Erythroblast (primary cell): ENCODE measurements around the gene DNAJB6.
"Not testable (repeated sequence)": the region's sequence is repeated elsewhere in the genome, so short reads cannot be mapped to it uniquely, and the experiment has no call there.

Experiments used
- DNase-seq, 2 experiments: peaks; one replicate each; lab custom pipeline; 2025; lab: John Stamatoyannopoulos, UW
- GATA1 ChIP-seq: IDR thresholded peaks from 2 replicates; pipeline ENCODE4 v1.6.1; 2011; ENCODE audit warnings: low read depth, mild to moderate bottlenecking, control low read depth, low read length, moderate library complexity
- POLR2A ChIP-seq: IDR thresholded peaks from 2 replicates; pipeline ENCODE4 v1.6.1; 2011; ENCODE audit warnings: mild to moderate bottlenecking, low read length

DNAJB6 gene

DNA sequence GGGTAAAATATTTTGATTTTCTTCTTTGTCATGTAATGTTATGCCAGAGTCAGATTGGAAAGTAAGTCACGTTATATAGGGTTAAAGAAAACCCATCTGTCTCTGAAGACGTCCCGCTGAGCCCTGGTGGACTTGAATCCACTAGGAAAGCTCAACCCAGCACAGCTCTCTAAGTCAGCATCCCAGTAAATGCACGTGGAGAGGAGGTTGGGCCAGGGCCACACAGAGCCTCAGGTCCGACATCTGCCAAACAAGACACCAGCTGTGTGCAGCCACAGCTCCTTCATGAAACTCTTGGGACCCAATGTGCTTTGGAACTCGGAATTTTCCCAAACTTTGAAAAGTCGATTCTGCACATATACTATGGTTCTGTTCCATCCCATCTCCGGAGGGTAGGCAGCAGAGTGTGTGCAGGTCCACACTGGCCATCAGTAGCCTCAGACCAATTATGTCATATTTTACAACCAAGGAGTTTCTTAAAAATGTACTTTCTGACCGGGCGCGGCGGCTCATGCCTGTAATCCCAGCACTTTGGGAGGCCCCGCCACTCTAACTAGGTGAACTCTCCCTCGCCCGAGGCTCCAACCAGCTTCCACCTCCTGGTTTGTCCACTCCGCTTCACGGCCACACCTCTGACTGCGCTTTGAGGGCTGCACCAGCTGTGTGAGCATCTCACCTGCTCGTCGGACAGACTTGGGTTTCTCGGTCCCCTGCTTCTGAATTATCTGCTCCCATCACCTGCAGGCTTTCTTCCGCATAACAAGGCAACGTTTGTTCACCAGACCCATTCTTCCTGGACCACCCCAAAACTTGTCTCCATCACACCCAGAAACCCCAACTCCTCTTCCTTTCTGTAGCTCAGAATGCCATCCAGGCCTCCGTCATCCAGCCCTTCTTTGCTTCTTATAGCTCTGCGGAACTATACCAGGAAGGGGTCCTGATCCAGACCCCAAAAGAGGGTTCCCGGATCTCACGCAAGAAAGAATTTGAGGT, 29.7 kb upstream of the DNAJB6 start:
- DNase-seq: no peak
- TF ChIP-seq GATA1 (no peak), POLR2A (no peak)

DNA sequence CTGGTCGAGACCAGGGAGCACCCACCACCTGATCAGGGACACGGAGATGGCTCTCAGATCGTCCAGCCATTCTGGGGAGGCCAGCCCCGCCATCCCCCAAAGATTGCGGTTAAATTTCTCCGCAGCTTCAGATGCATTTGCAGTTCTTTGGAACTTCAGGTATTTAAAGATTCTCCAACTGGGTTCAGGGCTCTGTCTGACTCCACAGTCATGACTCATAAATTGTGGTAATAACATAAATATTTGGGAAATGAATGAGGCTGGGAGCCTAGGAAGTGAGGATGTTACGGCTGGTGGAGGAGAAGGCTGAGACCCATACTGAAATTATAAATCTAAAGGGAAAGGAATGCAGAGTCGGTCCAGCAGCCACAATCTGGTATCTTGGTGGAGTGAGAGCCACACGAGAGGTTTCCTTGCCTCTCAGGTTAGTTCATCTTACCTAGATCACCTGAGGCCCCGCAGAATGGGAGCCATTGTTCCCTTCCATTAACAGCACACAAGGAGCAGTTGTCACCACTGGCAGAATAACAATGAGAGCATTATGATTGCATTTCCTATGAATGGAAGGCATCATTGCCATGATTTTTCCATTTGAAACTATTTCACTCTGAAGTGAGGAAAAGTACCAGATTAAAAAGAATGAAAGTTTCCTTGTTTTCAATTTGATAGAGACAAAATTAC, 26.7 kb upstream of the DNAJB6 start:
- no peak for DNase-seq
- TF ChIP-seq GATA1 (no peak), POLR2A (no peak)

DNA sequence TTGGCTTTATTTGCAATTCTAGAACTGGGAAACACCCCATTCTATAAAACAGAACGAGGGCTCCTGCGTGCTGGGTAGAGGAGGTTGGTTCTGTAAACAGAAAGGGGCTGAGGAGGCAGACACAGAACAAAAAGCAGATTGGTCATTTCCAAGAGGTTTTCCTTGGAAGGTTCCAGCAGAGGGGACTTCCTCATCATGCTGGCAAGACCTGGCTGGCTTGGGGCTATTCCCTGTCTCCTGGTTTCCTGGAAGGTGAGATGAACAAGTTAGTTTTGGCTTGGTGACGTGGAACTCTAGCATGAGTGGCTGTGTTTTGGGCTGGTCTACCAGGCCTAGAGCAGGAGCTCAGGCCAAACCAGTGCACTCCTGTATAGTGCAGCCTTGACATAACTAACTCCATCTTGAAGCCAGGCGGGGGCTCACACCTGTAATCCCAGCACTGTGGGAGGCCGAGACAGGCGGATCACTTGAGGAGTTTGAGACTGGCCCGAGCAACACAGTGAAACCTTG, 26.1 kb upstream of the DNAJB6 start:
- TF ChIP-seq GATA1: no peak
- no peak for TF ChIP-seq POLR2A
- no peak for DNase-seq

DNA sequence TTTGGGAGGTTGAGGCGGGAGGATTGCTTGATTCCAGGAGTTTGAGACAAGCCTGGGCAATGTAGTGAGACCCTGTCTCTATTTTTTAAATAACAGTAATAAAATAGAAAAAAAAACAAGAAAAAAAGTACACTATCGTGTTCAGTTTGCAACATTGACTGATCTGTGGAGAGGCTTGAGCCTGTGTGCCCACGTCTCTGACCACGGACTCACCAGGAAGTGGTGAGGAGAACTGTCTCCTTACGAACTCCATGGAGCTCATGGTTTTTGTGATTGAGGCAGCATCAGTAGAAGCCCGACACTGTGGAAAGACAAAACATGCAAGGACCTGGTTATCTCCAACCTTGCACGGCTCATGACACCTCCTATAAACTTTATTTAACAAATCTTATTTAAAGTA, 23.9 kb upstream of the DNAJB6 start:
- TF ChIP-seq POLR2A (no peak), GATA1 (no peak)
- DNase-seq: no peak

DNA sequence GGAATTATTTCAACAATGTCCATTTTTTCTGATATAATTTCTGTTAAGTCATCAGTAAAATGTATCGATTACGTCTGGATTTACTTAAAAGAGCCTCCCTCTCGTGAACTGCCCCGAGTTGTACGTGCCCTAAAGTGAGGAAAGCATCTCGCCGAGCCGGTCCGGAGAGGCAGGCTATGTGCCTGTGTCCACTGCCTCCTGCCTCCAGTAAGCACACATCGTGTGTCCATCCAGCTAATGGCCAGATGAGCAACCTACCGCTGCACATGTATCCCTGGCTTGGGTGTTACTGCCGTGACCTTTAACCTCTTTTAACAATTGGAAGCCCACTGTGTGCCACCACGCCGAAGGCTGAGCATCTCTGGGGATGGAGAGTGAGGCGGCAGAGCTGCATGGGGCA, 23.2 kb upstream of the DNAJB6 start:
- no peak for DNase-seq
- no peak for TF ChIP-seq GATA1
- no peak for TF ChIP-seq POLR2A

DNA sequence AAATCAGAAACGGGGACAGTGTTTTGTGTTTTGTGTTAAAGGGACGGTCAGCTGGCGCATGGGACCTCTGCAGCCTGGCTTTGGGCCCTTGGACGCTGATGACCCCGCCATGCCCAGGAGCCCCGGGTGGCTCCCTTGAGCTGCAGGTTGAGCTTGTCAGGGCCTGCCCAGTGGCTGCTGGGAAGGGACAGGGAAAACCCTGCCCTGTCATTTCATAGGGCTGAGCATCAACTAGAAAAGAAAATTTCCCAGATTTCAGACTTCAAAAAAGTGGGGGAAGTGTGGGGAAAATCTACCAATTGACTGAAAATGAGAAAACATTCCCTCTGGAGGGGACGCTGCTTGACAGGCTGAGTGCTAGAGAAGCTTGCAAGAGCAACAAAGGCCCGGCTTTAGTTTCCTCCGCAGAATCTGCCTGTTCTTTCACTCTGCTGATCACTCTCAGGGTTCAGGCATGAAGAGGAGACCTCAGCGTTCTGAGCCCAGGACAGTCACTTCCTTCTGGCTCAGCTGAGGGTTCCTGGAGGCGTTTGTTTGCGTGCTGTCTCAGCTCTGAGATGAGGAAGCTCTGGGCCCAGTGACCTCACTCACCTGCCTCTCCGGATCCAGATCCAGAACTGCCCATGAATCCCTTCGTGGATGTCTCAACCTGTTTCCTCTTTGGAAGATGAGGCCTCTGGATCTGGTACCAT, 18.6 kb upstream of the DNAJB6 start:
- no peak for DNase-seq
- TF ChIP-seq POLR2A (no peak), GATA1 (no peak)

DNA sequence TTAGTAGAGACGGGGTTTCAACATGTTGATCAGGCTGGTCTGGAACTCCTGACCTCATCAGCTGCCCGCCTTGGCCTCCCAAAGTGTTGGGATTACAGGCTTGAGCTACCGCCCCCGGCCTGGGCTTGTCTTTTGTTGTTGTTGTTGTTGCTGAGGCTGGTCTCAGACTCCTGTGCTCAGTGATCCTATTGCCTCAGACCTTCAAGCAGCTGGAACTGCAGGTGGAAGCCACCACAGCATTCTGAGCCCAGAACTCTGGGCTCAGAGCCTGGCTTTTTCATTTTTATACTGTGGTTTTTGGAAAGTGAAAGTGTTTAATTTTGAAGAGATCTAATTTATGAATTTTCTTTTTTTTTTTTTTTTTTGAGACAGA, 16.2 kb upstream of the DNAJB6 start:
- no peak for DNase-seq
- TF ChIP-seq POLR2A (no peak), GATA1 (no peak)

DNA sequence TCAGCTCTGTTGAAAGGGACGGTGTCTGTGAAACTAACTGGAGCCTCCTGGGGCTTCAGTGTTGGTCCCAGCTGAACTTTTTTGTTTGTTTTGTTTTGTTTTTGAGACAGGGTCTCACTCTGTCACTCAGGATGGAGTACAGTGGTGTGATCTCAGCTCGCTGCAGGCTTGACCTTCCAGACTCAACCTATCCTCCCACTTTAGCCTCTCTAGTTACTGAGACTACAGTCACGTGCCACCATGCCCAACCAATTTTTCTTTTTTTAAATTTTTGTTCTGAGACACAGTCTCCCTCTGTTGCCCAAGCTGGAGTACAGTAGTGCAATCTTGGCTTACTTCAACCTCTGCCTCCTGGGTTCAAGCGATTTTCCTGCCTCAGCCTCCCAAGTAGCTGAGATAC, 13.4 kb upstream of the DNAJB6 start:
- TF ChIP-seq POLR2A (no peak), GATA1 (no peak)
- DNase-seq: no peak

DNA sequence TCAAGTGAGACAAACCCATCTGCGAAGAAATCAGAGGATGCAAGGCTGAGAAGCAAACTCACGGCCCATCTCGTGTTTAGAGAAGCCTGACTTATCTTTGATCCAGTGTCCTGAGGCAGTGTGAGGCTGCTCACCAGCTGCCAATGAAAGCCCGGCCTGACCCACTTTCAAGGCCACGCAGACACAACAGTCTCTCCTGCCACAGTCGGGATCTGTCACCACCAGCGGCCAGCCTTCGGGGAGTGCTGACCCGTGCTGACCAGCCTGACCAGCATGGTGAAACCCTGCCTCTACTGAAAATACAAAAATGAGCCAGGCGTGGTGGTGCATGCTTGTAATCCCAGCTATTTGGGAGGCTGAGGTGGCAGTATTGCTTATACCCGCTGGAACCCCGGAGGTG, 7.4 kb upstream of the DNAJB6 start:
- DNase-seq: no peak
- TF ChIP-seq GATA1 (no peak), POLR2A (no peak)

DNA sequence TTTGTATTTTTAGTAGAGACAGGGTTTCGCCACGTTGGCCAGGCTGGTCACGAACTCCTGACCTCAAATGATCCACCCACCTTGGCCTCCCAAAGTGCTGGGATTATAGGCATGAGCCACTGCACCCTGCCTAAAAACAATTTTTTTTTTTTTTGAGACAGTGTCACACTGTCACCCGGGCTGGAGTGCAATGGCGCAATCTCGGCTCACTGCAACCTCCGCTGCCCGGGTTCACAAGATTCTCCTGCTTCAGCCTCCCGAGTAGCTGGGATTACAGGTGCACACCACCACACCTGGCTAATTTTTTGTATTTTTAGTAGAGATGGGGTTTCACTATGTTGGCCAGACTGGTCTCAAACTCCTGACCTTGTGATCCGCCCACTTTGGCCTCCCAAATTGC, 6.2 kb upstream of the DNAJB6 start:
- DNase-seq: not testable (repeated sequence)

DNA sequence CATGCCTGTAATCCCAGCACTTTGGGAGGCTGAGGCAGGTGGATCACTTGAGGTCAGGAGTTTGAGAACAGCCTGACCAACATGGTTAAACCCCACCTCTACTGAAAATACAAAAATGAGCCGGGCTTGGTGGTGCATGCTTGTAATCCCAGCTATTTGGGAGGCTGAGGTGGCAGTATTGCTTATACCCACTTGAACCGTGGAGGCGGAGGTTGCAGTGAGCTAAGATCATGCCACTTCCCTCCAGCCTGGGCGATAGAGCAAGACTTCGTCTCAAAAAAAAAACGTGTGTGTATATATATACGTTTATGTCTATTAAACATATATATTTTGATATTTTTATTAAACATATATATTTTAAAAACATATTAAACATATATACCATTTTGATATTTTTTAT, 5.8 kb upstream of the DNAJB6 start:
- DNase-seq: not testable (repeated sequence)

DNA sequence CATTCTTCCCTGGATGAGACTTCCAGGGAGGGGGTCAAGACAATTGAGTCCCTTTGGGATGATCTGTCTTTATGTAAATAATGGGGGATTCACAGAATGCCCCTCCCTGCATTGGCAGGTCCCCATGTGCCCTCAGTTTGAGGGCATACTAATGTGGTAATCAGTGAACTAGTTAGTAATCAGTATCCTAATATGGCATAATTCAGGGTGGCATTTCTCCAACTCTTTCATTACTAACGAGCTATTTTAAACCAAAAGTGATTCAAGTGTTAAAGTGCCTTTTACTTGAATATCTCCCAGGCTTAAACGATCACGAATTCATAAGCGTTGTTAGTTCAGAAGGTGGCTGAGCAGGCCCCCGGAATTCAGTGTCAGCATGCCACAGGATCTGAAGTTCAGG, 1.6 kb upstream of the DNAJB6 start:
- DNase-seq: no peak
- TF ChIP-seq GATA1 (no peak), POLR2A (no peak)

DNA sequence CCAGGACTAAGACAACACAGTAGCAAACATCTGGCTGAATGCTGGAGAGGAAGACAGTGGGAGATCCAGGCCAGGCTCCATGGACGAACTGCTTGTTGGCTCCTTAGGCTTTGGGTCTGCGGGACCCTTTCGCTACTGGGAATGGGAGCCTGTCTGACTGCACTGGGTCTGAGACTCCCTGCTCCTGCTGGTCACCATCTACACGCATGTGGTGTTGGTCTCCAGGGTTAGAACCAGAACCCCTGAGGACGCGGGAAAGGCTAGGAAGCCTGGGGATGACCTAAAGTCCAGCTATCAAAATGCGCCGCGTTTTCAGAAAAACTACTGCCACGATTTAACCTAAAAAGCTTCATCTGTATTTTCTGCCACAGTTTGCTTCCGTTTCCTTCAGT, 817 bp upstream of the DNAJB6 start:
- TF ChIP-seq GATA1 (no peak), POLR2A (no peak)
- no peak for DNase-seq

DNA sequence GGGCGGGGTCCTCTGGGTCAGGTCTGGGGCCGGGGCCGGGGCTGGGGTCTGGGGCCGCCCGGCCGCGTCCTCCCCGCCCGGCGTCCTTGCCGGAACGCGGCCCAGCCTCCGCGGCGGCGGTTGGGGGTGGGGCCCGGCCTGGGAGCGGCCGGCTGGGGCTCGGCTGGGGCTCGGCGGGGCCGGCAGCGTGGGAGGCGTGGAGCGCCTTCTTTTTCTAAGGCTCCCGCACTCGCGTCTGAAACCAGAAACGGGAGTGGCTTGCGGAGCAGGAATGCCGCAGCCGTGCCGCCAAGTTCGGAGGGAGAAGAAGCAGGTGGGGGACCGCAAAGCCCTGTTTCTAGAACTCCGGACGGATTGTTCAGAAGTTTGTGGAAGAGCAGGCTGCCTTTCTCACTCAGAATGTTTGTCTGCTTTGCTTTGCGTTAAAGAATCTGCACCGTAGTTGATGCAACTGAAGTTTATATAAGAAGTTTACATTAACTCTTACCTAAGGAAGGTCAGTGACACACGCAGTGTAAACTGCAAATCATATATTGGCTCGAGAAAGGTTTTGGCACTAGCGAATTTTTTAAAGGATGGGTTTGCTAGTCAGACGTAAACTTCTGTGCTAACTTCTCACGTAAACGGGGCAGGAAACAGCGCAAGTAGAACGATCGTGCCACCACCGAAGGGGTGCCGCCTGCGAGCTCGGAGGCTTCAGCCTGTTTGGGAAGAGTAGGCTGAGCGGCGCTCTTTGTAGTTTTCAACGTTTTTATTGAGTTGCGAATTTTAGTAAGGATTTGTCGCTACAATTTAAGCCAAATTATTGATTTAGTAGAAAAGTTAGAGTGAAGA, 729 bp downstream of the DNAJB6 start:
- DNase-seq: peak; percentile 79 to 85
- TF ChIP-seq GATA1: no peak
- no peak for TF ChIP-seq POLR2A
